ENCODE data around the gene ATOX1. TPM values are rescaled to one million over a fixed set of nuclear protein-coding genes. Genes with fewer than 3 reads are reported as not detected.

The ATOX1 gene
- total and polyA plus RNA-seq, 10 of the 15 experiments (the other 5 are each of a cell fraction or from before 2014, with no cell fraction given) = 130 to 642 (median 245) TPM

DNA sequence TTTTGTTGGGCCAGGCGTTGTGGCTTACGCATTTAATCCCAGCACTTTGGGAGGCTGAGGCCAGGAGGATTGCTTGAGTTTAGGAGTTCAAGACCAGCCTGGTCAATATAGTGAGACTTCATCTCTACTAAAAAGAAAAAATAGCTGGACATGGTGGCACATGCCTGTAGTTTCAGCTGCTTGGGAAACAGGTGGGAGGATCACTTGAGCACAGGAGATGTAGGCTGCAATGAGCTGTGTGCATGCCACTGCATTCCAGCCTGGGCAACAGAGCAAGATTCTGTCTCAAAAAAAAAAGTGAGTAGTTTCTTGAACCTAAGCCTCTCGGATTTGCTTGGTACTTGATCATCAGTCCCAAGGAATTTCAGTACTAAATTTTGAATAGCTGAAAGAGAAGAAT is 40.2 kb upstream of the ATOX1 start:
- no TSS peak for BruUV-seq (replicated peaks)
- Histone ChIP-seq H3K9ac (ENCODE audit: control insufficient read depth, insufficient read depth, low read length) (no peak overlapping the region), H3K27me3 (replicated peaks in 1 of 2; ENCODE audit: control insufficient read depth in 2 of 2, insufficient read depth in 2 of 2, low read length in 1 of 2) (no peaks in the 10 kb centered on the region), H3K4me1 (ENCODE audit: control insufficient read depth, insufficient read depth, low read length) (no peaks in the 10 kb centered on the region), H3K79me2 (ENCODE audit: control insufficient read depth, insufficient read depth, low read length) (peaks cover 4% of the 10 kb centered on the region), H3K9me3 (replicated peaks; ENCODE audit: control insufficient read depth, insufficient read depth, low read length) (no peaks in the 10 kb centered on the region), H3K27ac (ENCODE audit: control insufficient read depth, insufficient read depth) (no peak overlapping the region), H2AFZ (ENCODE audit: control insufficient read depth, low read depth, low read length) (no peak overlapping the region), H4K20me1 (ENCODE audit: control insufficient read depth, insufficient read depth) (no peaks in the 10 kb centered on the region), H3K36me3 (ENCODE audit: control insufficient read depth in 2 of 2, insufficient read depth in 2 of 2, low read length in 1 of 2) (peaks cover 7 to 70% of the 10 kb centered on the region in 2 experiments), H3K4me3 (no peak overlapping the region), H3K4me2 (ENCODE audit: control insufficient read depth, insufficient read depth) (no peak overlapping the region)
- ATAC-seq (no peak), DNase-seq (ENCODE audit: low read depth, low spot score) (no peak), FAIRE-seq (no peak)
- ChIA-PET CTCF (interaction anchor here (0.7 to 1.9 kb wide), 8 partner anchors 9 to 344 kb away, joined by 3 to 7 read pairs (median 3); partner anchors contain the start of gene G3BP1), SMC1A (ENCODE audit: uncharacterized antibody, unreplicated experiment) (interaction anchor here (1.0 to 2.6 kb wide), 10 partner anchors 11 to 345 kb away, joined by 3 to 12 read pairs (median 4); partner anchors contain the start of gene G3BP1), POLR2A (interaction anchor here (0.8 to 0.9 kb wide), 2 partner anchors 9 to 12 kb away, joined by 3 read pairs; no protein-coding TSS in a partner anchor), RAD21 (ENCODE audit: unreplicated experiment) (interaction anchor here (0.7 to 1.2 kb wide), 3 partner anchors 12 to 344 kb away, joined by 3 to 4 read pairs (median 3); no protein-coding TSS in a partner anchor)
- TF ChIP-seq ZNF274 (IDR thresholded peaks at IDR 0.05; ENCODE audit: insufficient read depth, insufficient read length) = no peak
- TF ChIP-seq HDAC2 (IDR thresholded peaks at IDR 0.05) = no peak
- no peak for TF ChIP-seq HDAC6 (IDR thresholded peaks at IDR 0.05; ENCODE audit: unreplicated experiment)
- no peak for TF ChIP-seq SMC3 (IDR thresholded peaks at IDR 0.05; ENCODE audit: borderline replicate concordance, low read length)
- TF ChIP-seq SIN3A (IDR thresholded peaks at IDR 0.05; ENCODE audit: low read depth, low read length) = no peak
- no peak for TF ChIP-seq BHLHE40 (IDR thresholded peaks at IDR 0.05; ENCODE audit: borderline replicate concordance in 1 of 2, low read depth in 2 of 2, low read length in 1 of 2)
- TF ChIP-seq SUPT20H (IDR thresholded peaks at IDR 0.05; ENCODE audit: borderline replicate concordance, control insufficient read depth, low read depth, low read length) = no peak
- TF ChIP-seq, protein P1, sequence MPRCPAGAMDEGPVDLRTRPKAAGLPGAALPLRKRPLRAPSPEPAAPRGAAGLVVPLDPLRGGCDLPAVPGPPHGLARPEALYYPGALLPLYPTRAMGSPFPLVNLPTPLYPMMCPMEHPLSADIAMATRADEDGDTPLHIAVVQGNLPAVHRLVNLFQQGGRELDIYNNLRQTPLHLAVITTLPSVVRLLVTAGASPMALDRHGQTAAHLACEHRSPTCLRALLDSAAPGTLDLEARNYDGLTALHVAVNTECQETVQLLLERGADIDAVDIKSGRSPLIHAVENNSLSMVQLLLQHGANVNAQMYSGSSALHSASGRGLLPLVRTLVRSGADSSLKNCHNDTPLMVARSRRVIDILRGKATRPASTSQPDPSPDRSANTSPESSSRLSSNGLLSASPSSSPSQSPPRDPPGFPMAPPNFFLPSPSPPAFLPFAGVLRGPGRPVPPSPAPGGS (IDR thresholded peaks at IDR 0.05; ENCODE audit: borderline replicate concordance, insufficient read depth, low read depth, low read length, poor library complexity, severe bottlenecking) = no peak
- no peak for TF ChIP-seq YY1 (IDR thresholded peaks at IDR 0.05; ENCODE audit: low read depth, low read length)
- TF ChIP-seq RFX5 (IDR thresholded peaks at IDR 0.05; ENCODE audit: low read depth, low read length) = no peak
- TF ChIP-seq POLR2A (IDR thresholded peaks at IDR 0.05; ENCODE audit: low read depth, low read length) = no peak
- TF ChIP-seq FOXK2 (IDR thresholded peaks at IDR 0.05) = no peak
- TF ChIP-seq MXI1 (IDR thresholded peaks at IDR 0.05; ENCODE audit: low read depth, low read length) = no peak
- TF ChIP-seq MYC (IDR thresholded peaks at IDR 0.05; ENCODE audit: insufficient read depth, insufficient read length, insufficient replicate concordance, low read length, severe bottlenecking) = no peak
- TF ChIP-seq, protein P2, sequence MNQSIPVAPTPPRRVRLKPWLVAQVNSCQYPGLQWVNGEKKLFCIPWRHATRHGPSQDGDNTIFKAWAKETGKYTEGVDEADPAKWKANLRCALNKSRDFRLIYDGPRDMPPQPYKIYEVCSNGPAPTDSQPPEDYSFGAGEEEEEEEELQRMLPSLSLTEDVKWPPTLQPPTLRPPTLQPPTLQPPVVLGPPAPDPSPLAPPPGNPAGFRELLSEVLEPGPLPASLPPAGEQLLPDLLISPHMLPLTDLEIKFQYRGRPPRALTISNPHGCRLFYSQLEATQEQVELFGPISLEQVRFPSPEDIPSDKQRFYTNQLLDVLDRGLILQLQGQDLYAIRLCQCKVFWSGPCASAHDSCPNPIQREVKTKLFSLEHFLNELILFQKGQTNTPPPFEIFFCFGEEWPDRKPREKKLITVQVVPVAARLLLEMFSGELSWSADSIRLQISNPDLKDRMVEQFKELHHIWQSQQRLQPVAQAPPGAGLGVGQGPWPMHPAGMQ (IDR thresholded peaks at IDR 0.05; ENCODE audit: borderline replicate concordance) = no peak
- no peak for TF ChIP-seq ZNF24 (IDR thresholded peaks at IDR 0.05)
- TF ChIP-seq MEF2A (IDR thresholded peaks at IDR 0.05; ENCODE audit: insufficient read depth, low read depth, low read length) = no peak
- TF ChIP-seq SMAD1 (IDR thresholded peaks at IDR 0.05; ENCODE audit: low read depth, partially characterized antibody) = no peak
- 86% methylated on average over 3 of the region's 3 CpGs for WGBS (ENCODE audit: insufficient coverage, insufficient replicate concordance, low lambda C conversion rate, missing lambda C conversion rate)
- in situ Hi-C loops (cut with MboI) = no loop called here
- intact Hi-C loops (cut with micrococcal nuclease; ENCODE audit: unreplicated experiment) = no loop called here
